Measurements from ENCODE around the gene DAAM1.

DAAM1 gene

GRCh38 chr14:59317798-59318505, 129.5 kb downstream of the DAAM1 start:
- DNase-seq: no peak

GRCh38 chr14:59318908-59319307, 130.4 kb downstream of the DAAM1 start:
- DNase-seq: no peak

- DNase-seq: no peak
These were observed 131.9 kb downstream of the DAAM1 start for GRCh38 chr14:59320361-59320760.

- DNase-seq: no peak
These were observed 132.5 kb downstream of the DAAM1 start for GRCh38 chr14:59320763-59321625.

GRCh38 chr14:59321626-59321949, 133.1 kb downstream of the DAAM1 start:
- DNase-seq: no peak

GRCh38 chr14:59325906-59326305, 137.4 kb downstream of the DAAM1 start:
- DNase-seq: no peak

- no peak for DNase-seq
These were observed 140.0 kb downstream of the DAAM1 start for GRCh38 chr14:59328454-59328853.

- DNase-seq: no peak
These were observed 142.0 kb downstream of the DAAM1 start for GRCh38 chr14:59330455-59330854.

- DNase-seq: no peak
These were observed 142.8 kb downstream of the DAAM1 start for GRCh38 chr14:59331217-59331616.

GRCh38 chr14:59332727-59333126, 144.3 kb downstream of the DAAM1 start:
- DNase-seq: no peak

GRCh38 chr14:59333235-59333634, 144.8 kb downstream of the DAAM1 start:
- no peak for DNase-seq

GRCh38 chr14:59333668-59334067, 145.2 kb downstream of the DAAM1 start:
- no peak for DNase-seq

GRCh38 chr14:59334253-59334652, 145.8 kb downstream of the DAAM1 start:
- DNase-seq: no peak

- no peak for DNase-seq
These were observed 147.6 kb downstream of the DAAM1 start for GRCh38 chr14:59336098-59336497.

- DNase-seq: no peak
These were observed 148.2 kb downstream of the DAAM1 start for GRCh38 chr14:59336706-59337105.

- no peak for DNase-seq
These were observed 148.7 kb downstream of the DAAM1 start for GRCh38 chr14:59337141-59337611.

GRCh38 chr14:59338761-59339160, 150.3 kb downstream of the DAAM1 start:
- no peak for DNase-seq

- no peak for DNase-seq
These were observed 151.3 kb downstream of the DAAM1 start for GRCh38 chr14:59339524-59340330.

- DNase-seq: no peak
These were observed 153.5 kb downstream of the DAAM1 start for GRCh38 chr14:59341858-59342477.

GRCh38 chr14:59342516-59343484, 154.3 kb downstream of the DAAM1 start:
- DNase-seq: no peak

- DNase-seq: no peak
These were observed 155.1 kb downstream of the DAAM1 start for GRCh38 chr14:59343585-59343984.

- DNase-seq: no peak
These were observed 155.5 kb downstream of the DAAM1 start for GRCh38 chr14:59344016-59344415.
